22Rv1 (cell line): ENCODE results near the gene E2F8.

ENCODE experiments used
- ZFX ChIP-seq: fragments of 450-650 bp; IDR thresholded peaks from 2 replicates; pipeline ENCODE4 v1.6.1; 2017; ENCODE audit warnings: antibody characterized with exemption, borderline replicate concordance
- TF ChIP-seq, protein P1 (sequence below): fragments of 450-650 bp; IDR thresholded peaks from 2 replicates; pipeline ENCODE4 v1.5.1; 2017; ENCODE audit warnings: mild to moderate bottlenecking

GRCh38 chr11:19176629-19177186 is 64.0 kb downstream of the E2F8 start:
- TF ChIP-seq, protein P1, sequence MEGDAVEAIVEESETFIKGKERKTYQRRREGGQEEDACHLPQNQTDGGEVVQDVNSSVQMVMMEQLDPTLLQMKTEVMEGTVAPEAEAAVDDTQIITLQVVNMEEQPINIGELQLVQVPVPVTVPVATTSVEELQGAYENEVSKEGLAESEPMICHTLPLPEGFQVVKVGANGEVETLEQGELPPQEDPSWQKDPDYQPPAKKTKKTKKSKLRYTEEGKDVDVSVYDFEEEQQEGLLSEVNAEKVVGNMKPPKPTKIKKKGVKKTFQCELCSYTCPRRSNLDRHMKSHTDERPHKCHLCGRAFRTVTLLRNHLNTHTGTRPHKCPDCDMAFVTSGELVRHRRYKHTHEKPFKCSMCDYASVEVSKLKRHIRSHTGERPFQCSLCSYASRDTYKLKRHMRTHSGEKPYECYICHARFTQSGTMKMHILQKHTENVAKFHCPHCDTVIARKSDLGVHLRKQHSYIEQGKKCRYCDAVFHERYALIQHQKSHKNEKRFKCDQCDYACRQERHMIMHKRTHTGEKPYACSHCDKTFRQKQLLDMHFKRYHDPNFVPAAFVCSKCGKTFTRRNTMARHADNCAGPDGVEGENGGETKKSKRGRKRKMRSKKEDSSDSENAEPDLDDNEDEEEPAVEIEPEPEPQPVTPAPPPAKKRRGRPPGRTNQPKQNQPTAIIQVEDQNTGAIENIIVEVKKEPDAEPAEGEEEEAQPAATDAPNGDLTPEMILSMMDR: no peak
- TF ChIP-seq ZFX: no peak
